ENCODE measurements around the gene ANKRD50. TPM values are rescaled to one million over a fixed set of nuclear protein-coding genes. Genes with fewer than 3 reads are reported as not detected.

Gene ANKRD50
- total and polyA plus RNA-seq, 2 of the 13 experiments (the other 11 are each of a cell fraction or from before 2014, with no cell fraction given): 2.4 to 4.4 TPM

- TF ChIP-seq ZBTB4 (CRISPR knock-in tag; IDR thresholded peaks at IDR 0.05; ENCODE audit: borderline replicate concordance) (peak; percentile 53; the same call in 1 of the 2 replicates), ZNF276 (CRISPR knock-in tag; IDR thresholded peaks at IDR 0.05; ENCODE audit: low read depth) (no peak), ELK4 (CRISPR knock-in tag; IDR thresholded peaks at IDR 0.05; ENCODE audit: borderline replicate concordance) (no peak), ZNF431 (CRISPR knock-in tag; IDR thresholded peaks at IDR 0.05; ENCODE audit: borderline replicate concordance, low read depth) (no peak), ZNF207 (IDR thresholded peaks at IDR 0.05; ENCODE audit: borderline replicate concordance) (no peak), FIP1L1 (IDR thresholded peaks at IDR 0.05; ENCODE audit: borderline replicate concordance, insufficient read depth, low read depth, low read length) (no peak), TBL1XR1 (IDR thresholded peaks at IDR 0.05; ENCODE audit: borderline replicate concordance, low read length, partially characterized antibody) (no peak), PHB2 (IDR thresholded peaks at IDR 0.05; ENCODE audit: partially characterized antibody) (no peak), ZNF343 (CRISPR knock-in tag; IDR thresholded peaks at IDR 0.05) (no peak), XRCC5 (optimal IDR thresholded peaks at IDR 0.05; ENCODE audit: low read length) (no peak), KMT2B (CRISPR knock-in tag; IDR thresholded peaks at IDR 0.05) (no peak; the same call in none of the 2 replicates), ZNF224 (CRISPR knock-in tag; IDR thresholded peaks at IDR 0.05) (no peak), ZHX2 (IDR thresholded peaks at IDR 0.05; ENCODE audit: low read depth) (no peak), ZHX2 (CRISPR knock-in tag; IDR thresholded peaks at IDR 0.05; ENCODE audit: borderline replicate concordance) (no peak), ZNF143 (CRISPR knock-in tag; IDR thresholded peaks at IDR 0.05) (no peak), PHF21A (CRISPR knock-in tag; IDR thresholded peaks at IDR 0.05) (no peak), ZNF354B (CRISPR knock-in tag; IDR thresholded peaks at IDR 0.05) (no peak)
Measured at GRCh38 chr4:124712372-124713184, at the start of gene ANKRD50 (continued).
